Suppressor macrophage treated with lipopolysaccharide for 4 hours (primary cell): Measurements from ENCODE around the gene ZC3H18.

Experiments used
- DNase-seq: peaks from one replicate; pipeline ENCODE4 v3.0.0-alpha.2; 2020

The ZC3H18 gene

DNA sequence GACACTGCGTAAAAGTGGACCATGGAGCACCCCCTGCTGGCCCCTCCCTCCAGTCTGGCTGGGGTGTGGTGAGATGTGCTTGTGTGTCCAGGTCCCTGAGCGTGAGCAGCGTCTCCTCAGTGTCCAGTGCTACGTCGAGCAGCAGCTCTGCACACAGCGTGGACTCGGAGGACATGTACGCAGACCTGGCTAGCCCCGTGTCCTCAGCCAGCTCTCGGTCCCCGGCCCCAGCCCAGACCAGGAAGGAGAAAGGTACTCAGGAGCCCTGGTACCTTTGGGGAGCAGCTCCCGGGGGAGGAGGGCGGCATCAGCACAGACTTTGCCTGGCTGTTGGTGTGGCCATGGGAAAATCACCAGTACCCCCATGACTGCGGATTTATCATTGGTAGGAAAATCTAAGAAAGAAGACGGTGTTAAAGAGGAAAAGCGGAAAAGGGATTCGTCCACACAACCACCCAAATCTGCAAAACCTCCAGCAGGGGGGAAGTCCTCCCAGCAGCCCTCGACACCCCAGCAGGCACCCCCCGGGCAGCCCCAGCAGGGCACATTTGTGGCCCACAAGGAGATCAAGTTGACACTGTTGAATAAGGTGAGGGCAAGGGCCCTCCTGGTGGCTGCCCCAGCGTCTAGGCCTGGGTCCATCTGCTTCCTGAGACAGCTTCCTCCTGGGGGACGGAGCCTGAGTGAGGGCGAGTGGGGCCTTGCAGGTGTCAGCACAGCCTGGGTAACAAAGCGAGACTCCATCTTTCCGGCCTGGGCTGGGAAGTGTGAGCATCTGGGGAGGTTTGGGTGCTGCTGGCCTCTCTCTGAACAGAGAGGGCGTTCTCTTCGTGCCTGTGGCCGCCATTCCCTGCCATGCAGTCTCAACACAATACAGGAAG, 57.6 kb downstream of the ZC3H18 start:
- DNase-seq: no peak

DNA sequence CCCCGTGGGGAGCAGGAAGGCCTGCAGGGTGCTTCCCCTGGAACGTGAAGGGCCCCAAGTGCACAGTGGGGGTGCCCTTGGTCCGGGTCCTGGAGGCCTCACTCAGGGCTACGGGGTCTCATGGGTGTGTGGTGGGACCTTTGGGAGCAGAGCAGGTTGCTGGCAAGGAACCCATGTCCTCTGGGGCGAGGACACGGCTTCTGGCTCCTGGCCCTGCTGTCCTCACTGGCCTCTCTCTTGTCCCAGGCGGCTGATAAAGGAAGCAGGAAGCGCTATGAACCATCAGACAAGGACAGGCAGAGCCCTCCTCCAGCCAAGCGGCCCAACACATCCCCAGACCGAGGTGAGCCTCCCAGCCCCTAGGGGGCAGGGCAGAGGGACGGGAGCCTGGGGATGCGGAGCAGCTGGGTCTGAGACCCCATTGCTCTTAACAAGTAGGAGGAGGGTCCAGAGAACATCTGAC, 58.3 kb downstream of the ZC3H18 start:
- no peak for DNase-seq

DNA sequence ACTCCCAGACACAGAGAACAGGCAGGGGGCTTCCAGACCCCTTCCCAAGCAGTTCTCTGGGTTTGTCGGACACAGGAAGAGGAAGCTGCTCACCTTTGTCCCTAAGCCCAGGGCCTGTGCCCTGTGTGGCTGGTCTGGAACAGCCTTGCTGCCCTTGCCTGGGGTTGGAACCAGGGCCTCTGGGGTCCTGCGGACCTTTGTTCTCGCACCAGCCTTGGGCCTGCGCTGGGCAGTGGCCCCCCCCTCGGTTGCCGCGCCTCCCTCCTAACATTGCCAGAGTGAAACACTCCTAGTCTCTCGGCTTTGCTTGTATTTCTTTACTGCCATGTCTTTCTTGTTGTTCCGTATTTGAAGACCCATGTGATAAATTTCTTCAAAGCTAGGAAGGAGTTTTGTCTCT, 59.6 kb downstream of the ZC3H18 start:
- no peak for DNase-seq

DNA sequence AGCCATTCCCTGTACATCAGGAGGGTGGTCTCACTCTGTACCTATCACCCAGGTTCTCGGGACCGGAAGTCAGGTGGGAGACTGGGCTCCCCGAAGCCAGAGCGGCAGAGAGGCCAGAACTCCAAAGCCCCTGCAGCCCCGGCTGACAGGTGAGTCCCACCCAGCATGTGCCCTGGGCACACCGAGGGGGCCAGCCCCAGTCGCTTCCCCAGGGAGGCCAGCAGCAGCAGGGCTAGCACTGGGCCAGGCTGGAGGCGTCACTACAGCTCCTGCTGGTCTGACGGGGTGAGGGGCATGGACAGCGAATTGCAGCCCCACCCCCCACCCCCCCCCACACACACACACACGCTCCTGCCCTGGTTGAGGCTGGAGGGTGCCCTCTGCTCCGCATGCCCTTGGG, 60.2 kb downstream of the ZC3H18 start:
- DNase-seq: no peak

DNA sequence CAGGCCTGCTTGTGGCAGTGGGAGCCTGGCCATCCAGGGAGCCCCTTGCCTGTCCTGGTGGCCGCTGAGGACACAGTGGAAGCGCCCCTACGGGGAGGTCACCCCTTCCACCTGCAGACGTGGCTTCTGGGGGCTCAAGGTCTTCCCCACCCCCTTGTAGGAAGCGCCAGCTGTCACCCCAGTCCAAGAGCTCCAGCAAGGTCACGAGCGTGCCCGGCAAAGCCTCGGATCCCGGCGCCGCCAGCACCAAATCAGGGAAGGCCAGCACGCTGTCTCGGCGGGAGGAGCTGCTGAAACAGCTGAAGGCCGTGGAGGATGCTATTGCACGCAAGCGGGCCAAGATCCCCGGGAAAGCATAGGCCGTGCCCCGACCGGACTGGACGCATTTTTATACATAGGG, 60.7 kb downstream of the ZC3H18 start:
- DNase-seq: no peak

DNA sequence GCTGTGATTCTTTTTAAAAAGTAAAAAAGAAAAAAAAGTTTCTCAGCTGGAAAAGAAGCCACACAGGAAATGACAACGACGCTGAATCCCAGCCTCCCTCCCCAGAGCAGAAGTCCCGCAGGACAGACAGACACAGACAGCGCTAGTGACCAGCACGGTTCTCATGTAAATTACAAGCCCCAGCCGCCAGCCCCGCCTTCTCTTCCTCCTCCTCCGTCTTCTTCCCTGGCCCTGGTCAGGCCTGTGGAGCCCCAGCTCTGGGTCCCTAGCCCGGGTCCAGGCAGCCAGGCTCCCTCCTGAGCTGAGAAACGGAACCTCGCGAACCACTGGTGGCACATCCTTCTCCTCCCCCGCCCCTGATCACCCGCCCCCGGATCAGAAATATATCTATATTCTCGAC, 61.2 kb downstream of the ZC3H18 start:
- DNase-seq: no peak

DNA sequence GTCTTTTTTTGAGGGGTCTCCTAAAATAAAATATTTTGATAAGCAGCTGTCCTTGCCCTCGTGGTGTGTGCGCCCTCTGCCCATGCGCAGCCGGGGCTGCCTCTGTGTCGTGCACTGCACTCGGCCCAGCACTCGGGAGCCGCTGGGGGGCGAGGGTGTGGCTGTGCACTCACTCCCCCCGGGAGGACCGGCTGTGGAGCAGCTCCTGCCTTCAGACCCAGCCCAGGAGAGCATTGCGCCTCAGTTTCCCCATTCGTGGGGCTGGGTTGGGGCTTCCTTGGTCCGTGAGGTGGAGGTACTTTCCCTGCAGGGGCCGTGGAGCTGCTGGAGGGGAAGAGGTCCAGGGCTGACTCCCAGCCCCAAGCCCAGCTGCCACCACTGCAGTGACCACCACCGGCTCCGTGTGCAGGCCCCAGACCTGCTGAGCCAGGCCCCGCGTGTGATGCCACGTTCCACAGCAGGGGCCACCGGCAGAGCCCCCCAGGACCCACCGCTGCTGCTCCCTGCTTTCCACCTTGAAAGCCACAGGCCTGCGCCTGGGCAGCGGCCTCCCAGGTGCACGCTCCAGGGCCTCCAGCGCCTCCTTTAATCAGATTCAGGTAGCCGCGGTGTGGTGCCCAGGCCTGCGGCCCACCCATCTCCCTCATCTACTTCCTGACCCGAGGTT, 61.9 kb downstream of the ZC3H18 start:
- DNase-seq: no peak

DNA sequence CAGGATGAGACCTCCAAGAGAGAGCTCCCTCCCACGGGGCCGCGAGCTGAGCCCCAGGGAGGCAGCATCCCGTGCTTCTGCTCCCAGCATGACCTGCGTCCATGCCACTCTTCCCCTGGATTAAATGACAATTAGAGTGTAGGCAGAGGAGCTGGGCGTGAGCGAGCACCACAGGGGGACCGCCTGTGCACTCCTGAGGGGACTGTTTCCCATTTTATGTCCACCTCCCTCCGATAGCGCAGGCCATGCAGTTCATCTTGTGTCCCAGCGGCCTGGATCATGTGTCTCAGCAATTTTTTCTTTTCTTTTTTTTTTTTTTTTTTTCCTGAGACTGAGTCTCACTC, 62.4 kb downstream of the ZC3H18 start:
- no peak for DNase-seq

DNA sequence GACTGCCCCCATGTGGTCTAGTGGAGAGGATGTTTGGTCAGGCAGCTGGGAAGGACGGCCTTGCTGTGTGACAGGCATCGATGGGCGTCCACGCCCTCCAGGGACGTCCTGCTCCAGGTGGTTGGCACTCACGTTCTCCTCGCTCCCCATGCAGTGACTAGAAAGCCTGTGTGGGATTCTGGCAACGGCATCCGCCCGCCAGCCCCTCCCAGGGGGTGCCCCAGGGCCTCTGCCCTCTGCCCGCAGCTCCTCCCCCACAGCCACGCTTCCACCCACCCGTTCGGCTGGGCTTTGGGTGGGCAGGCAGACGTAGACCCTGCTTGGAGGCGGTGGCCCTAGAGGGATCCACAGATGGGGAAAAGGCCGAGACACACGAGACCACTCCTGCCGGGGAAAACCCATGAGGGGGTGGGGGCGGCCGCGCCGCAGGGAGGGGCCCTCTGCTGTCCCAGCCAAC, 63.5 kb downstream of the ZC3H18 start:
- peak; percentile 71 for DNase-seq

DNA sequence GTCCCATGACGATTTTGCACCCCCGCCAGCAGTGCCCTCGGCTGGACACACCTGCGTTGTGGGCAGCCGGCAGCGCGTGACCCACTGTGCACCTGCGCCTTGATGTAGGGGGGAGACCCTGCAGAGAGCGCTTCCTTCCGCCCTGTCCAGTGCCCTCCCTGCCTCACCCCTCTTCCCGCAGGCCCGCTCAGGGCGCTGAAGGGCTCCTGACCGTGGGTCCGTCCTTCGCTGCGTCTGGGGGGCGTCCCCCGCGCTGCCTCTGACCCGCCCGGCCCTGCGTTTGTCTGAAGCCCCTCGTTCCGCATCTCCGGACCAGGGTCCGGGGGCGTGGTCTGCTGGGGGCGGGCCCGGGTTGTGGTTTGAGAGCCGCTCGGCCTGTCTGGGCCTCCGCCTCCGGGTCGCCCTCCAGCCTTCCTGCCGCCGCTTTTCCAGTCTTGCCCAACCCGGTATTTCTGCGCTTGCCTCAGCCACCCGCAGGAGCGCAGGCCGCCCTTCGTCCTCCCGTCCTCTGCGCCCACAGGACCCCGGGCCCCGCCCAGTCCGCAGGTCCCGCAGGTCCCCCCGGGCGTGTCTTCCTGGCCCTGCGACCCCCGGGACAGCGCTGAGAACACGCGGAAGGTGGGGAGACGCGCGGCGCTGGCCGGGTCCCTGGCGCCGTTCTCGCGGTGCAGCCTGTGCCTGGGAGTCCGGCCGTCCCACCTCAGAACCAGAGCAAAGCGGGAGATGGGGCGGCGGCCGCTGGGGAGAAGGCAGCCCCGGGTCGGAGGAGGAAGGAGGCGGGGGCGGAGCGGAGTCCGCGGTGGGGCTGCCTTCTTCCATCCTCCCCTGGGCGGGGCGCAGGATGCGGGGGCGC, 64.2 kb downstream of the ZC3H18 start:
- DNase-seq: peak; percentile 89

DNA sequence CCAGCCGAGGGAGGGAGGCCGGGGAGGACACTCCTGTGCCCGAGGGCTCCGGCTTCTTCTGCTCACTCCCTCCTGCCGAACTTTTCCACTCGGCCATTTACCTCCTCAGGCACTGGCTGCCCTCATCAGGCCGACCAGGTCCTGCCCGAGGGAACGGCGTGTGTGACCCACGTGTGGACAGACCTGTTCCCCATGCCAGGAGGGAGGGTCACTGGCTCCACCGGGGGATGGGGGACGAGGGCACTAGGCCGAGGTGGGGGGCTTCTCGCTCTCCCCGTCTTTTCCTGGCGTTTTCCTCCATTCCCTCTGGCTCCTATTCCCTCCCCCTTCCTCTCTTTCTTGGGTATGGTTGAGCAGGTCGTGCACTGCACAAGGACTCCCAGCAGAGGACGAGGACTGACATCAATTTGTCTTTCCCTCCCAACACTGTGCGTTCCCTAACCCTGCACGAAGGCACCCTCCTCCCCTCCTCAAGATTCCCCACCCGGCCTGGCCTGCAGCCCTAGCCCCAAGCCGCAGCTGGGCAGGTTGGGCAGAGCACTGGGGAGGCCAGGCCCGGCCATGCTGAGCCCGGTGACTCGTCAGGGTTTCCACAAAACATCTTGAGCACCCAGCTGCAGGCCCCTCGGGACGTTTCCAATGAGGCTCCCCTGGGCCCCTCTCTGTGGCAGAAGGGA, 64.9 kb downstream of the ZC3H18 start:
- DNase-seq: no peak

DNA sequence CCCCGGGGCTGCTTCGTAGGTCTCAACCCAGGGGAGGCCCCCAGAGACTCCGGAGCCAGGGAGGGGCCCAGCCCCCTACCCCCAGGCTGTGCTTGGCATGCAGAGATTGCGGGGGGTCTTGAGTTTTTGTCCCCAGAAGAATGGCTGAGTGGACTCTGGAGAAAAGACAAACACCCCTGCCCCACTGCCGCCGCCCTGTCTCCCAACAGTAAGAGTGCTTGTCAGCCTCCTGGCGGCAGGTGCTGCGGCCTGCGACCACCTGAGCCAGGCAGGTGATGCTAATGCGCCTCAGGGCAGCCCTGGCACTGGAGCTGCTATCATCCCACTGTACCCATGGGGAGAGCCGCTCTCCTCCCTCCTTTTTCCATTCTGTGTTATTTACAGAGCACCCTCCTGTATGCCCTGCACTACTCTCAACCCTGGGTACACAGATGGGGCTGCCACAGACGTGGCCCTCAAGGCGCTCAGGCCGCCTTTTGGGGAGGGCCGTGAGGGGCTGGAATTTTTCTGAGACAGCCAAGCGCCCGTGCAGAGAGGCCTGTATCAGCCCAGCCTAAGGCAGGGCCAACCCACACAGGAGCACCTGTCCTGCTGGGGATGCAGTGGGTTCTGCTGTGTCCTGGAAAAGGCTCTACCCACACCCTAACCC, 65.6 kb downstream of the ZC3H18 start:
- DNase-seq: no peak

DNA sequence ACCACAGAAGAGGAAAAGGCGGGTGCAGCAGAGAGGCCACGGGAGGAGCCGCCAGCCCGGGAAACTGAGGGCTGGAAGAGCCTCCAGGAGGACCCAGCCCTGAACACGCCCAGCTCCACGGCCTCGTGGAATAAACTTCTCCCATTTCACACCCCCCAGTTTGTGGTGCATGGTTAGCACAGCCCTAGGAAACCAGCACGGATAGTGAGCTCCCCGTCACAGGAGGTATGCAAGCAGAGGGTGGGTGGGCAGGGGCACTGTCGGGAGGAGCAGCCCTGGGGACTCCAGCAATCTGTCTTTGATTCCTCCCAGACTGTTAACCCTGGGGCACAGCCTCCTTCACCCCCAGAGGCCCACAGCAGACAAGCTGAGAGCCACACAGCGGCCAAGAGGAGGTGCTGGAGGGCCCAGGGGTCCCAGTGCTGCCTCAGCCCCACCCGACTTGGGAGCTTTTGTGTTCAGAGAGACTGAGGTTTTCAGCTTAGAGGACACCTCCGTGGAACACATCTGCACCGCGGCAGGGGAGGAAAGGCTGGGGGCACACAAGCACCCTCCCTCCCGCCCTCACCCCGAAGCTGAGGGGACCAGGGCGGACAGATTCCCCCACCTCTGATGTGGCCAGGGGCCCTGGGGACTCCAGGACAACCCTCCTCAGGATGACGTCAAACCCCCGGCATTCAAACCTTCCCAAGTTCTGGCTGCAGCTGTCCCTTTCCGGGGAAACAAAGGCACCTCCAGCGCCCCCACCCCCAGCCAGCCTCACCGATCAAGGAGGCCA, 66.5 kb downstream of the ZC3H18 start:
- DNase-seq: no peak

DNA sequence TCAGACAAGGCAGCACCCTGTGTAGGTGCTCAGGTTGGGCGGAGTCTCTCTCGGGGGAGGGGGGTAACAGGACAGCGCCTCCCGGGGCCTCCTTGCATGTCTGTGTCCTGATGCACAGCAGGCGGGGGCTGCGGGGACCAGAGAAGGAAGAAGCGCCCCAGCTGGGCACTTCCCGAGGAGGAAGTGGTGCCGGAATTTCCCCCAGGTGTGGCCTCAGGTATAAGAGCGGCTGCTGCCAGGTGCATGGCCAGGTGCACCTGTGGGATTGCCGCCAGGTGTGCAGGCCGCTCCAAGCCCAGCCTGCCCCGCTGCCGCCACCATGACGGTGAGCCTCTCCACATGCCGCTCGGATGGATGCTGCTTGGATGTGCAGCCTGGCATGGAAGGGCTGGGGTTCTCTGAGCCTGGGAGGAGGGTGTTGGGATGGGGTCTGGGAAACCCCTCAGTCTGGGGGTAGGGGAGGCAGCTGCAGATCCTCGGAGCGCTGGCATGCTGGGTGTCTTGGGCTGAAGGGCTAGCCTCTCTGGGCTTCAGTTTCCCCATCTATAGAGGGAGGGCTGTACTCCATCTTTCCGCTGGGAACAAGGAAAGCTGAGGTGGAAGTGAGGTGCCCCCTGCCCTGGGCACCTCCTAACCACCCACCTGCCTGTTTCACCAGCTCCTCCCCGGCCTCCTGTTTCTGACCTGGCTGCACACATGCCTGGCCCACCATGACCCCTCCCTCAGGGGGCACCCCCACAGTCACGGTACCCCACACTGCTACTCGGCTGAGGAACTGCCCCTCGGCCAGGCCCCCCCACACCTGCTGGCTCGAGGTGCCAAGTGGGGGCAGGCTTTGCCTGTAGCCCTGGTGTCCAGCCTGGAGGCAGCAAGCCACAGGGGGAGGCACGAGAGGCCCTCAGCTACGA, 68.4 kb downstream of the ZC3H18 start, which contains the start of gene IL17C:
TSS of gene IL17C (plus strand) at position 250 of the 908 bp plus-strand sequence. CDS start at position 320, 70 bp downstream.
- no peak for DNase-seq

DNA sequence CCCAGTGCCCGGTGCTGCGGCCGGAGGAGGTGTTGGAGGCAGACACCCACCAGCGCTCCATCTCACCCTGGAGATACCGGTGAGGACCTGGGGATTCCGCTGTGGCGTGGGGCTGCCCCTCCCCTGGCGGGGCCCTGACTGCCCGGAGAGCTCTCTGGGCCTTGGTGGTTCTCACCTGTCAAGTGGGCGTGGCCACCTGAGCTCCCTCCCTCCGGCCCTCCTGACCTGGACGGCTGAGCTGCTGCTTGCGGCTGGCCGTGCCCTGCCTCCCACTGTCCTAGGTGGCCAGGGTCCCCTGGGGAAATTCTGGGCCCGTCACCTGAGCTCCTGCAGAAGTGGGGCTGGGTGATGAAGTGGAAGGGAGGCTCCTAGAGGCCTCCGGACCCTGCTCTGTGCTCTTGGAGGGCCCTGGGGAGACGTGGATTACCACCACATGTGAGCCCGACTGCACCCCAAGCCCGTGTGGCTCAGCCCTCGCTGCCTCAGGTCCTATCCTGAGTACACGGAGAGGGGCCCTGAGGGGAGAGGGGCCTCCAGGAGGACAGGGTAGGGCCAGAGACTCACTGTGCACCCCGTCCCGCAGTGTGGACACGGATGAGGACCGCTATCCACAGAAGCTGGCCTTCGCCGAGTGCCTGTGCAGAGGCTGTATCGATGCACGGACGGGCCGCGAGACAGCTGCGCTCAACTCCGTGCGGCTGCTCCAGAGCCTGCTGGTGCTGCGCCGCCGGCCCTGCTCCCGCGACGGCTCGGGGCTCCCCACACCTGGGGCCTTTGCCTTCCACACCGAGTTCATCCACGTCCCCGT, 69.2 kb downstream of the ZC3H18 start:
- no peak for DNase-seq

DNA sequence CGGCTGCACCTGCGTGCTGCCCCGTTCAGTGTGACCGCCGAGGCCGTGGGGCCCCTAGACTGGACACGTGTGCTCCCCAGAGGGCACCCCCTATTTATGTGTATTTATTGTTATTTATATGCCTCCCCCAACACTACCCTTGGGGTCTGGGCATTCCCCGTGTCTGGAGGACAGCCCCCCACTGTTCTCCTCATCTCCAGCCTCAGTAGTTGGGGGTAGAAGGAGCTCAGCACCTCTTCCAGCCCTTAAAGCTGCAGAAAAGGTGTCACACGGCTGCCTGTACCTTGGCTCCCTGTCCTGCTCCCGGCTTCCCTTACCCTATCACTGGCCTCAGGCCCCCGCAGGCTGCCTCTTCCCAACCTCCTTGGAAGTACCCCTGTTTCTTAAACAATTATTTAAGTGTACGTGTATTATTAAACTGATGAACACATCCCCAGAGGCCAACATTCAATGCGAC, 69.9 kb downstream of the ZC3H18 start:
- no peak for DNase-seq

DNA sequence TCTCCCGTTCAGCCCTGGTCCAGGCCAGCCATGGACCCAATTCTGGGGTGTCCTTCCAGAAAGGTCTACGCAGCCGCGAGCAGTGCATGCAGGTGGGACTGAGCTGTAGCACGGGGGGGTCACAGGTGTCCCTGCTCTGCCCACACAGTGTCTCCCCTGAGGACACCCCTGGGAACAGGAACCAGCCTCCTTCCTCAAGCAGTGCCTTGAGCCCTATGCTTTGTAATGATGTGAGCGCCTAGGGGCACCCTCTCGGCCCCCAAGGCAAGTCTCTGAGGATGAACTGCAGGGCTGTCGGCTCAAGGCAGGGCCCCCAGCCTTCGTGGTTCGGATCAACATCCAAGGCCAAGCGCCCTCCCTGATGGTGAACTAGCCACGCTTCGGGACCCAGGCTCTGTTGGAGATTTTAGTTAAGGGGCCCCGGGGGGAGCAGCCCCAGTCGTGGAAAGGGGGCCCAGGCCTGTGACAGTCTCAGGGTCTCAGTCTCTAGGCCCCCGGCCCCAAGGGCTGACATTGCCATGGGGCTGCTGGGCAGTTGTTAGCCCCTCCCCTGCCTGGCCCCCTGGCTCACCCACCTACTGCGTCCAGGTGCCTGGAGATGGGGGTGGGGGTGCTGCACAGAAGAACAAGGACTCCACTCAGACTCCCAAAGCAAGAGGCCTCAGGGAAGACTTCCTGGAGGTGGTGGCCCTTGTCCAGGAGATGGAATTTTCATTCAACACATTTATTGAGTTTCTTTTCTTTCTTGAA, 70.5 kb downstream of the ZC3H18 start:
- no peak for DNase-seq

DNA sequence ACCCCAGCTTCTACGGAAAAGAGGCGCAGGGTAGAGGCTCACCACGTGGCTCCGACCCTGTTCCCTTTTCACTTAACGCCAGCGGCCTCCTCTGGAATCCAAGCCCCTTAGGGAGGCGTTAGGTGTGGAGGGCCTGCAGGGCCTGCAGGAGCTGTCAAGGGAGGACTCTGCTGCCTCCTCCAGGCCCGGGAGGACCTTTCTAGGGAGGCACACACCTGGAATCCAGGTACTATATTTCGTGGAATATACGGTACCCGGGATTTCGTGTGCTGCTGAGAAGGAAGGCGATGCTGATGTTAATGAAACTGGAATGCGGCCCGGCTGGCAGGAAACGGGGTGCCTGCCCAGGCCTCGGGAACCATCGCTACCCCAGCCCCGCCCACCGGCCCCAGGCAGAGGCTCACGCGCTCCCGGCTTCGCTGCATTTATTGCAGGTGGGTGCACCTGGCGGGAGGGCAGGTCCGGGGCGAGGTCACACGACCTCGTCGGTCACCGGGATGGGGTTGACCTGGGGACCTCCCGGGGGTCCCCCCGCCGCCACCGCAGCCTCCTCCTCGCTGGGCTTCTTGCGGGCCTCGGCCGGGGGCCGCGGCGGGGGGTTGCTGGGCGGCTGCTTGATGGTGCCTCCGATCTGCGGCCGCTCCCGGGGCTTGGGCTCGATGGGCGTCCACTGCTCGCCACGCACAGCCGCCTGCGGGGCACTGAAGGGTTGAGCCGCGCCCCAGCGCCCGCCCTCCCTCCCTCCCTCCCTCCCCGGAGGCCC, 72.9 kb downstream of the ZC3H18 start:
- DNase-seq: no peak
